Endothelial cell of umbilical vein (primary cell): ENCODE data around the gene ZKSCAN1. TPM values are rescaled to one million over a fixed set of nuclear protein-coding genes. Genes with fewer than 3 reads are reported as not detected.

Experiments
- BruUV-seq: library from RNA; stranded (reverse); fragments of 400-500 nt; replicated peaks from 2 replicates; lab custom pipeline; 2021; lab: Mats Ljungman, UMichigan
- CTCF ChIA-PET: fragments of 300-600, 350-600 bp; sonication (Branson Sonifier 250); formaldehyde crosslinking; loops from one replicate; lab custom pipeline; 2021; ENCODE audit warnings: antibody characterized with exemption, inconsistent platforms; lab: Charles Lee
- POLR2A ChIA-PET: fragments of 300-600, 350-600 bp; sonication (Branson Sonifier 250); formaldehyde crosslinking; loops from one replicate; lab custom pipeline; 2021; ENCODE audit warnings: antibody characterized with exemption, inconsistent platforms; lab: Charles Lee
- DNase-seq: peaks from one replicate; pipeline ENCODE4 v3.0.0-alpha.2; 2011; ENCODE audit warnings: low read depth, low spot score
- FAIRE-seq: peaks from 2 replicates; lab custom pipeline; 2011; peaks lifted over from hg19 to GRCh38; lab: Jason Lieb, UNC
- H2AFZ ChIP-seq: 2 replicates; pipeline ENCODE4 v1.6.0; 2012; ENCODE audit warnings: low read depth, low read length, control low read depth, inconsistent platforms
- H3K27ac ChIP-seq: 2 replicates; pipeline ENCODE4 v1.5.1; 2011; ENCODE audit warnings: low read depth, mild to moderate bottlenecking, control low read depth, low read length, moderate library complexity; ENCODE audit not compliant: insufficient read depth
- H3K27me3 ChIP-seq, 2 experiments: 2 replicates each; pipeline versions ENCODE4 v1.6.0 to v1.6.1; 2011; ENCODE audit warnings: low read length in 2 of 2, mixed read lengths in 1 of 2; ENCODE audit not compliant: control insufficient read depth in 2 of 2, insufficient read depth in 2 of 2
- H3K36me3 ChIP-seq, 2 experiments: 2 replicates in 1 of 2; 3 replicates in 1 of 2; pipeline ENCODE4 v1.5.1; 2011; ENCODE audit warnings: low read length in 2 of 2, mild to moderate bottlenecking in 1 of 2, moderate library complexity in 1 of 2; ENCODE audit not compliant: control insufficient read depth in 2 of 2, insufficient read depth in 2 of 2; ENCODE audit errors: extremely low read depth in 1 of 2
- H3K4me1 ChIP-seq: 3 replicates; pipeline ENCODE4 v1.5.1; 2011; ENCODE audit warnings: mild to moderate bottlenecking, low read length; ENCODE audit not compliant: control insufficient read depth, insufficient read depth; ENCODE audit errors: extremely low read depth
- H3K4me2 ChIP-seq: 2 replicates; pipeline ENCODE4 v1.6.1; 2011; ENCODE audit warnings: low read length, control low read depth, mixed read lengths; ENCODE audit not compliant: insufficient read depth
- H3K4me3 ChIP-seq, 3 experiments: fragments of 200-600 bp in 1 of 3; sonication (generic), shearing (Covaris generic) in 1 of 3; replicated peaks in 1 of 3; 2 replicates each; pipeline ENCODE4 v1.5.1; 2011 to 2016; ENCODE audit warnings: control low read depth in 3 of 3, low read length in 3 of 3, mild to moderate bottlenecking in 2 of 3, inconsistent platforms in 1 of 3, low read depth in 1 of 3, moderate library complexity in 1 of 3; ENCODE audit not compliant: insufficient read depth in 1 of 3
- H3K79me2 ChIP-seq: 2 replicates; pipeline ENCODE4 v1.6.0; 2012; ENCODE audit warnings: low read length, inconsistent platforms; ENCODE audit not compliant: control insufficient read depth, insufficient read depth
- H3K9ac ChIP-seq: replicated peaks from 2 replicates; pipeline ENCODE3; 2011; ENCODE audit warnings: low read length, control low read depth; ENCODE audit not compliant: insufficient read depth; ENCODE audit errors: extremely low read depth
- H3K9me1 ChIP-seq: replicated peaks from 3 replicates; pipeline ENCODE4 v1.6.0; 2011; ENCODE audit warnings: mild to moderate bottlenecking, low read length; ENCODE audit not compliant: control insufficient read depth, insufficient read depth; ENCODE audit errors: extremely low read depth
- H3K9me3 ChIP-seq: replicated peaks from 2 replicates; pipeline ENCODE4 v1.5.1; 2012; ENCODE audit warnings: low read length, inconsistent platforms; ENCODE audit not compliant: control insufficient read depth, insufficient read depth
- H4K20me1 ChIP-seq: replicated peaks from 2 replicates; pipeline ENCODE3; 2011; ENCODE audit warnings: mild to moderate bottlenecking, low read length; ENCODE audit not compliant: control insufficient read depth, insufficient read depth; ENCODE audit errors: extremely low read depth
- CTCF ChIP-seq, 2 donors: IDR thresholded peaks; 1 replicate in 1 of 2; 2 replicates in 1 of 2; pipeline ENCODE4 v1.5.1; 2011; ENCODE audit warnings: low read length in 2 of 2, mild to moderate bottlenecking in 2 of 2, moderate library complexity in 2 of 2, control low read depth in 1 of 2, inconsistent platforms in 1 of 2, low read depth in 1 of 2; ENCODE audit not compliant: insufficient read depth in 1 of 2; ENCODE audit errors: extremely low read depth in 1 of 2
- EZH2 ChIP-seq: IDR thresholded peaks from 2 replicates; pipeline ENCODE4 v1.6.1; 2012; ENCODE audit warnings: borderline replicate concordance, low read depth, mild to moderate bottlenecking, moderate library complexity, low read length, inconsistent platforms; ENCODE audit not compliant: severe bottlenecking
- GATA2 ChIP-seq: IDR thresholded peaks from 2 replicates; pipeline ENCODE4 v1.7.0; 2011; ENCODE audit warnings: low read depth, mild to moderate bottlenecking, moderate library complexity, mixed read lengths, low read length; ENCODE audit not compliant: insufficient read length, insufficient read depth
- JUN ChIP-seq: IDR thresholded peaks from 2 replicates; pipeline ENCODE4 v1.6.1; 2011; ENCODE audit warnings: borderline replicate concordance, low read depth; ENCODE audit not compliant: insufficient read length, insufficient read depth
- MAX ChIP-seq: IDR thresholded peaks from 2 replicates; pipeline ENCODE4 v1.6.1; 2011; ENCODE audit not compliant: insufficient read depth, insufficient read length
- POLR2A ChIP-seq: IDR thresholded peaks from 2 replicates; pipeline ENCODE4 v1.6.1; 2012; ENCODE audit warnings: low read depth, mild to moderate bottlenecking, control low read depth, low read length
- POLR2AphosphoS5 ChIP-seq: IDR thresholded peaks from 2 replicates; pipeline ENCODE4 v1.6.1; 2012; ENCODE audit warnings: low read depth, mild to moderate bottlenecking, control low read depth, low read length, moderate library complexity; ENCODE audit not compliant: insufficient read depth
- dilution Hi-C: fragments of 300-500 bp; cut with MboI; formaldehyde crosslinking; loops from one replicate; pipeline ENCODE4 v1.15.0; 2019; ENCODE audit warnings: low sequenced_read_pairs; ENCODE audit not compliant: extremely low pct_ligation_motif_present
- intact Hi-C: fragments of 100-400 bp; cut with micrococcal nuclease; formaldehyde crosslinking; loops from one replicate; pipeline ENCODE4 v1.10.0; 2022
- polyA plus RNA-seq, 4 experiments: library from polyadenylated mRNA; depleted of rRNA in 3 of 4; stranded (reverse) in 3 of 4; unstranded in 1 of 4; fragments of >200 nt; gene quantifications; 2 replicates each; pipeline versions ENCODE4 v1.2.1 to v1.2.3, GENCODE V29; 2011 to 2012; ENCODE audit warnings: missing spikeins in 1 of 4
- total RNA-seq: library from RNA; stranded (reverse); gene quantifications from 2 replicates; pipeline ENCODE4 v1.2.3, GENCODE V29; 2021

Gene ZKSCAN1
- total and polyA plus RNA-seq, 2 donors (not counting 3 experiments of a cell fraction or from before 2014, with no cell fraction given) = 12.3 to 57.8 TPM

- no peaks in the 10 kb centered on the region for H3K4me1 ChIP-seq
- peak; percentile 40 for FAIRE-seq
- dilution Hi-C loops (no loop called here), intact Hi-C loops (loop anchor here (1.0 kb wide), 1 partner anchor 18 kb away; the partner anchor contains the start of gene ZKSCAN1)
- no peaks in the 10 kb centered on the region for H3K27me3 ChIP-seq
- H3K27ac ChIP-seq = no peak overlapping the region
- DNase-seq = peak; percentile 55
- TF ChIP-seq POLR2A = peak; percentile 79
- TF ChIP-seq CTCF (IDR thresholded peaks at IDR 0.05; ENCODE audit: extremely low read depth in 1 of 2, insufficient read depth in 1 of 2, low read depth in 1 of 2, low read length in 2 of 2) = peak in 1 of 2 donors; percentile 32
- TF ChIP-seq EZH2 = no peak
- no peak for TF ChIP-seq JUN
- peak; percentile 71 for TF ChIP-seq POLR2AphosphoS5
- TF ChIP-seq MAX = no peak
- no peak for TF ChIP-seq GATA2
- no peaks in the 10 kb centered on the region for H3K36me3 ChIP-seq
- peak overlapping the region; percentile 45 for H3K4me2 ChIP-seq
- H4K20me1 ChIP-seq = no peaks in the 10 kb centered on the region
- peak overlapping the region; percentile 65 for H3K9ac ChIP-seq
- H3K4me3 ChIP-seq = peak overlapping the region; percentile 6 to 53 (median 47)
- no peaks in the 10 kb centered on the region for H3K9me1 ChIP-seq
- peak overlapping the region; percentile 91 for H2AFZ ChIP-seq
- TSS peak; percentile 92 for BruUV-seq
- no peaks in the 10 kb centered on the region for H3K79me2 ChIP-seq
- no peaks in the 10 kb centered on the region for H3K9me3 ChIP-seq
- ChIA-PET POLR2A (interaction anchor here (0.7 to 0.8 kb wide), 2 partner anchors 52 to 85 kb away, joined by 3 read pairs; partner anchors contain the start of gene ZSCAN21), CTCF (interaction anchor here (1.0 to 9.6 kb wide), 4 partner anchors 8 to 55 kb away, joined by 3 to 158 read pairs (median 3); partner anchors contain the start of gene ZSCAN21)
These were observed 17.8 kb upstream of the ZKSCAN1 start for GRCh38 chr7:99997545-99998137.
